ENCODE data around the gene KRT74.

KRT74 gene

GRCh38 chr12:52580496-52580895, 6.9 kb upstream of the KRT74 start:
- TF ChIP-seq POU2F2 (IDR thresholded peaks at IDR 0.05; ENCODE audit: low read depth, low read length) (no peak), PAX5 (IDR thresholded peaks at IDR 0.05; ENCODE audit: insufficient read depth, low read length, severe bottlenecking) (no peak), TAF1 (IDR thresholded peaks at IDR 0.05; ENCODE audit: low read depth, low read length) (no peak), POLR2A (IDR thresholded peaks at IDR 0.05; ENCODE audit: low read depth, low read length) (no peak), SPI1 (IDR thresholded peaks at IDR 0.05; ENCODE audit: low read depth, low read length) (no peak), POLR2AphosphoS5 (IDR thresholded peaks at IDR 0.05; ENCODE audit: low read depth, low read length) (no peak)
- no peak for DNase-seq (ENCODE audit: insufficient read length, low spot score)
- no peak for FAIRE-seq

DNA sequence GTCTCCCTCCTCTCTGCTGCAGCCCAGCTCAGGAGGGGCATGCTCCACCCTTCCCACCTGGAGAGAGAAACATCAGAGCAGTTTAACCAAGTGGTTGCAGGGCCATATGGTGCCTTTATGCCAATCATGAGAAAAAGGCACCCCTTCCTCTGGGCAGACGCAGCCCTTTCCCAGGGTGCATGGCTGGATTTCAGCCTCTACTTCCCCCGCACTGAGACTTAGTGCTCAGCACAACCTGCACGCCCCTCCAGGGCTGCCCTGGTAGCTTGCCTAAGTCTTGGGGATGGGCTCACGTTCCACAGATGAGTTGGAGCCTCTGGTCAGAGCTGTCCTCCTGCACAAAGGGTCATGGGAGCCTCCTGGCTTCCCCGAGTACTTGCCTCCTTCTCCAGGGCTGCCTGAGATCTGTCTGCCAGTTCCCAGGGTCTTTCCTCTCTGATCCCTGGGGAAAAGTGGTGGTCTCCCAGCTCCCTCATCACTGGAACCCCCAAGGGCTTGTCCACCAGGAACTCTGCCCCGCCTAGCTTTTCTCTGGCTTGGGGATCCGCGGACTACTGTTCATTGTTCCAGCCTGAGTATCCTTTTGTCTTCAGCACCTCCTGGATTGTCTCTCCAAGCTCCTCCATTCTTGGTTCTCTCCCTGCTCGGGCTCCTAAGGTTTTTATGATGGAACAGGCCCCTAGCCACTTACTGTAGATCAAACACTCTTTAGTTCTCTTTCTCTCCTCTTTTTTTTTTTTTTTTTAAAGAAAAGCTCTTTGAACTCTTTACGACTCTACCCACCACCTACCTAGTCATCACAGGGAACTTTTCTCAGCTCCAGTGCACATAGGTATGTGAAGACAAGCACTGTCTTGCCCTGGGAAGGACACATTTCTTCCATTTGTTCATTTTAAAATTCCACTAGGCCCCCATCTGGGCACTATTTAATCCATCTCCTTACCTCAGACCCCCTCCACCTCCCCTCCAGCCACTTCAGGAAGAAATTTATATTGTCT, 6.1 kb upstream of the KRT74 start:
- TF ChIP-seq PAX5 (IDR thresholded peaks at IDR 0.05; ENCODE audit: insufficient read depth, low read length, severe bottlenecking), result no peak
- no peak for TF ChIP-seq POU2F2 (IDR thresholded peaks at IDR 0.05; ENCODE audit: low read depth, low read length)
- TF ChIP-seq TAF1 (IDR thresholded peaks at IDR 0.05; ENCODE audit: low read depth, low read length), result no peak
- TF ChIP-seq POLR2AphosphoS5 (IDR thresholded peaks at IDR 0.05; ENCODE audit: low read depth, low read length), result no peak
- TF ChIP-seq POLR2A (IDR thresholded peaks at IDR 0.05; ENCODE audit: low read depth, low read length), result no peak
- TF ChIP-seq SPI1 (IDR thresholded peaks at IDR 0.05; ENCODE audit: low read depth, low read length), result no peak
- FAIRE-seq (no peak), DNase-seq (ENCODE audit: insufficient read length, low spot score) (no peak)

- DNase-seq (ENCODE audit: insufficient read length, low spot score) (no peak), FAIRE-seq (no peak)
- no peak for TF ChIP-seq POU2F2 (IDR thresholded peaks at IDR 0.05; ENCODE audit: low read depth, low read length)
- no peak for TF ChIP-seq POLR2A (IDR thresholded peaks at IDR 0.05; ENCODE audit: low read depth, low read length)
- TF ChIP-seq PAX5 (IDR thresholded peaks at IDR 0.05; ENCODE audit: insufficient read depth, low read length, severe bottlenecking), result no peak
- no peak for TF ChIP-seq POLR2AphosphoS5 (IDR thresholded peaks at IDR 0.05; ENCODE audit: low read depth, low read length)
- no peak for TF ChIP-seq TAF1 (IDR thresholded peaks at IDR 0.05; ENCODE audit: low read depth, low read length)
These were observed 4.8 kb upstream of the KRT74 start for GRCh38 chr12:52578469-52578868.

GRCh38 chr12:52577316-52577715, 3.7 kb upstream of the KRT74 start:
- DNase-seq (ENCODE audit: insufficient read length, low spot score) (no peak), FAIRE-seq (no peak)
- TF ChIP-seq POLR2AphosphoS5 (IDR thresholded peaks at IDR 0.05; ENCODE audit: low read depth, low read length), result no peak
- no peak for TF ChIP-seq POLR2A (IDR thresholded peaks at IDR 0.05; ENCODE audit: low read depth, low read length)
- TF ChIP-seq TAF1 (IDR thresholded peaks at IDR 0.05; ENCODE audit: low read depth, low read length), result no peak
- TF ChIP-seq SPI1 (IDR thresholded peaks at IDR 0.05; ENCODE audit: low read depth, low read length), result no peak
- no peak for TF ChIP-seq PAX5 (IDR thresholded peaks at IDR 0.05; ENCODE audit: insufficient read depth, low read length, severe bottlenecking)
- TF ChIP-seq POU2F2 (IDR thresholded peaks at IDR 0.05; ENCODE audit: low read depth, low read length), result no peak

- FAIRE-seq, result no peak
These were observed 2.3 kb upstream of the KRT74 start for GRCh38 chr12:52575948-52576347.

GRCh38 chr12:52575256-52575655, 1.6 kb upstream of the KRT74 start:
- no peak for FAIRE-seq
- no peak for DNase-seq (ENCODE audit: insufficient read length, low spot score)
- TF ChIP-seq PAX5 (IDR thresholded peaks at IDR 0.05; ENCODE audit: insufficient read depth, low read length, severe bottlenecking) (no peak), POLR2A (IDR thresholded peaks at IDR 0.05; ENCODE audit: low read depth, low read length) (no peak), SPI1 (IDR thresholded peaks at IDR 0.05; ENCODE audit: low read depth, low read length) (no peak), POLR2AphosphoS5 (IDR thresholded peaks at IDR 0.05; ENCODE audit: low read depth, low read length) (no peak), TAF1 (IDR thresholded peaks at IDR 0.05; ENCODE audit: low read depth, low read length) (no peak), POU2F2 (IDR thresholded peaks at IDR 0.05; ENCODE audit: low read depth, low read length) (no peak)

More at GRCh38 chr12:52575948-52576347, 2.3 kb upstream of the KRT74 start:
- DNase-seq (ENCODE audit: insufficient read length, low spot score), result no peak
- TF ChIP-seq TAF1 (IDR thresholded peaks at IDR 0.05; ENCODE audit: low read depth, low read length) (no peak), POLR2AphosphoS5 (IDR thresholded peaks at IDR 0.05; ENCODE audit: low read depth, low read length) (no peak), SPI1 (IDR thresholded peaks at IDR 0.05; ENCODE audit: low read depth, low read length) (no peak)

DNA sequence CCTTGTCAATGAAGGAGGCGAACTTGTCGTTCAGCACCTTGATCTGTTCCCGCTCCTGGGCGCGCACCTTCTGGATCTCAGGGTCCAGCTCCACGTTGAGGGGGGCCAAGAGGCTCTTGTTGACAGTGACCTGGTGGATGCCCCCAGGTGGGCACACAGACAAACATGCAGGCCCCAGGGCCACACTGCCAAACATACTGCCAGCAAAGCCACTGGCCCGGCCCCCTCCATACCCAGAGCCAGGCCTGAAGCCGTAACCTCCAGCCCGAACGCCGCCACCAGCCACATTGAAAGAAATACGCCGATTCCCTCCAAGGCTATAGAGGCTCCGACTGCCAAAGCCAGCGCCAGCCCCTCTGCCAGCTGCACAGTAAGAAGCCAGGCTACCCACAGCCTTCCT, 337 bp downstream of the KRT74 start:
- DNase-seq (ENCODE audit: insufficient read length, low spot score) (no peak), FAIRE-seq (no peak)
- no peak for TF ChIP-seq POLR2A (IDR thresholded peaks at IDR 0.05; ENCODE audit: low read depth, low read length)
- TF ChIP-seq POU2F2 (IDR thresholded peaks at IDR 0.05; ENCODE audit: low read depth, low read length), result no peak
- no peak for TF ChIP-seq TAF1 (IDR thresholded peaks at IDR 0.05; ENCODE audit: low read depth, low read length)
- no peak for TF ChIP-seq POLR2AphosphoS5 (IDR thresholded peaks at IDR 0.05; ENCODE audit: low read depth, low read length)
- no peak for TF ChIP-seq PAX5 (IDR thresholded peaks at IDR 0.05; ENCODE audit: insufficient read depth, low read length, severe bottlenecking)
- no peak for TF ChIP-seq SPI1 (IDR thresholded peaks at IDR 0.05; ENCODE audit: low read depth, low read length)

DNA sequence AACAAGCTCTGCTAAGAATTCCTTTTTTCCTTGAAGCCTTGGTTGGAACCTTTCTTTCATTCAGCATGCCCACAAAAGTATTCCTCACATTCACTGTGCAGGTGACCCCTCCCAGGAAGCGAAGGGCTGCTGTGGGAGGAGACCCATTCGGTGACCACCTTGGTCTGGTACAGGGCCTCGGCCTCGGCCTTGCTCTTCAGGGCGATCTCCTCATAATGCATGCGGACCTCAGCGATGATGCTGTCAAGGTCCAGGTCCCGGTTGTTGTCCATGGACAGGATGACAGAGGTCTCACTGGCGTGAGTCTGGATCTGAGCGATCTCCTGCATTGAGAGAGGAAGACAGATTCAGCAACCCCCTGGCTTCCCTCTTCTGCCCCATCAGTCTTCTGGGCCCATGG, 3.1 kb downstream of the KRT74 start:
- TF ChIP-seq TAF1 (IDR thresholded peaks at IDR 0.05; ENCODE audit: low read depth, low read length), result no peak
- TF ChIP-seq PAX5 (IDR thresholded peaks at IDR 0.05; ENCODE audit: insufficient read depth, low read length, severe bottlenecking), result no peak
- FAIRE-seq (no peak), DNase-seq (ENCODE audit: insufficient read length, low spot score) (no peak)

GRCh38 chr12:52568111-52568510, 5.5 kb downstream of the KRT74 start:
- FAIRE-seq, result no peak
- no peak for DNase-seq (ENCODE audit: insufficient read length, low spot score)
- TF ChIP-seq SPI1 (IDR thresholded peaks at IDR 0.05; ENCODE audit: low read depth, low read length) (no peak), POU2F2 (IDR thresholded peaks at IDR 0.05; ENCODE audit: low read depth, low read length) (no peak), POLR2AphosphoS5 (IDR thresholded peaks at IDR 0.05; ENCODE audit: low read depth, low read length) (no peak), PAX5 (IDR thresholded peaks at IDR 0.05; ENCODE audit: insufficient read depth, low read length, severe bottlenecking) (no peak), POLR2A (IDR thresholded peaks at IDR 0.05; ENCODE audit: low read depth, low read length) (no peak), TAF1 (IDR thresholded peaks at IDR 0.05; ENCODE audit: low read depth, low read length) (no peak)

All from GM12891 (cell line).